GM12878 (cell line): ENCODE measurements around the gene TRAK2. TPM values are rescaled to one million over a fixed set of nuclear protein-coding genes. Genes with fewer than 3 reads are reported as not detected.
A peak's percentile ranks its signal among the peaks of the same experiment; 100 is the strongest.

Experiments
- ATAC-seq: fragments of 200-7000 bp; cut with Tn5 transposase; 3 replicates; pipeline ENCODE4 v1.9.1; 2020; ENCODE audit warnings: mild to moderate bottlenecking, moderate library complexity
- BruUV-seq: library from RNA; stranded (reverse); fragments of 400-500 nt; replicated peaks from 2 replicates; lab custom pipeline; 2021; lab: Mats Ljungman, UMichigan
- CTCF ChIA-PET: fragments of 300-600 bp; sonication (Branson Sonifier 250); formaldehyde crosslinking; extraction: SDS; loops from one replicate; lab custom pipeline; 2021; ENCODE audit warnings: inconsistent platforms; lab: Yijun Ruan, JAX
- POLR2A ChIA-PET: fragments of 350-600 bp; formaldehyde crosslinking; extraction: SDS; loops from one replicate; lab custom pipeline; 2021; ENCODE audit warnings: inconsistent platforms; lab: Charles Lee
- RAD21 ChIA-PET: fragments of 300-600 bp; sonication (Branson Sonifier 250); formaldehyde crosslinking; loops from one replicate; lab custom pipeline; 2023; ENCODE audit warnings: antibody characterized with exemption; ENCODE audit not compliant: unreplicated experiment; lab: Charles Lee
- SMC1A ChIA-PET: fragments of 300-600 bp; sonication (Branson Sonifier 250); formaldehyde crosslinking; loops from one replicate; lab custom pipeline; 2023; ENCODE audit not compliant: unreplicated experiment, uncharacterized antibody; lab: Charles Lee
- DNase-seq: peaks from one replicate; pipeline ENCODE4 v3.0.0-alpha.2; 2011; ENCODE audit warnings: low read depth, low spot score
- FAIRE-seq: peaks from 3 replicates; lab custom pipeline; 2011; peaks lifted over from hg19 to GRCh38; lab: Jason Lieb, UNC
- H2AFZ ChIP-seq: 2 replicates; pipeline ENCODE4 v1.6.0; 2011; ENCODE audit warnings: low read depth, low read length, control low read depth; ENCODE audit not compliant: control insufficient read depth
- H3K27ac ChIP-seq: 2 replicates; pipeline ENCODE4 v1.5.1; 2011; ENCODE audit warnings: control low read depth; ENCODE audit not compliant: control insufficient read depth, insufficient read depth
- H3K27me3 ChIP-seq, 2 experiments: replicated peaks in 1 of 2; 2 replicates each; pipeline versions ENCODE4 v1.6.0 to v1.6.1; 2011; ENCODE audit warnings: low read length in 1 of 2; ENCODE audit not compliant: control insufficient read depth in 2 of 2, insufficient read depth in 2 of 2
- H3K36me3 ChIP-seq, 2 experiments: 2 replicates each; pipeline ENCODE4 v1.5.1; 2011; ENCODE audit warnings: low read length in 1 of 2; ENCODE audit not compliant: control insufficient read depth in 2 of 2, insufficient read depth in 2 of 2
- H3K4me1 ChIP-seq: 2 replicates; pipeline ENCODE4 v1.6.1; 2011; ENCODE audit warnings: mild to moderate bottlenecking, low read length, moderate library complexity, mixed read lengths; ENCODE audit not compliant: control insufficient read depth, insufficient read depth
- H3K4me2 ChIP-seq: 2 replicates; pipeline ENCODE4 v1.6.0; 2011; ENCODE audit warnings: control low read depth; ENCODE audit not compliant: control insufficient read depth, insufficient read depth
- H3K4me3 ChIP-seq: fragments of 200-600 bp; sonication (generic); 2 replicates; pipeline ENCODE4 v1.5.1; 2016
- H3K79me2 ChIP-seq: 2 replicates; pipeline ENCODE4 v1.6.0; 2011; ENCODE audit warnings: low read length; ENCODE audit not compliant: control insufficient read depth, insufficient read depth
- H3K9ac ChIP-seq: 2 replicates; pipeline ENCODE4 v1.8.0; 2011; ENCODE audit warnings: low read length, control low read depth, mixed read lengths; ENCODE audit not compliant: control insufficient read depth, insufficient read depth
- H3K9me3 ChIP-seq: replicated peaks from 3 replicates; pipeline ENCODE4 v1.5.1; 2011; ENCODE audit warnings: mild to moderate bottlenecking, low read length; ENCODE audit not compliant: control insufficient read depth, insufficient read depth
- H4K20me1 ChIP-seq: 2 replicates; pipeline ENCODE4 v1.6.0; 2011; ENCODE audit not compliant: control insufficient read depth, insufficient read depth
- CREM ChIP-seq: IDR thresholded peaks from 2 replicates; pipeline ENCODE4 v1.6.1; 2014; ENCODE audit warnings: antibody characterized with exemption, low read depth
- CUX1 ChIP-seq: IDR thresholded peaks from 2 replicates; pipeline ENCODE4 v1.6.1; 2012; ENCODE audit warnings: improper control_type of control experiment, low read depth, low read length; ENCODE audit not compliant: insufficient replicate concordance
- DPF2 ChIP-seq: fragments of 450-650 bp; IDR thresholded peaks from 2 replicates; pipeline ENCODE4 v1.6.1; 2017; ENCODE audit warnings: mild to moderate bottlenecking
- ESRRA ChIP-seq: IDR thresholded peaks from 2 replicates; pipeline ENCODE4 v1.6.1; 2012; ENCODE audit warnings: mild to moderate bottlenecking, low read length, improper control_type of control experiment
- FOXK2 ChIP-seq: fragments of 450-650 bp; IDR thresholded peaks from 2 replicates; pipeline ENCODE4 v1.6.1; 2017; ENCODE audit warnings: mild to moderate bottlenecking, moderate library complexity
- RUNX3 ChIP-seq: IDR thresholded peaks from 2 replicates; pipeline ENCODE4 v1.6.1; 2012; ENCODE audit warnings: low read length, inconsistent platforms
- SPI1 ChIP-seq: IDR thresholded peaks from 2 replicates; pipeline ENCODE4 v1.6.1; 2011; ENCODE audit warnings: low read depth, mild to moderate bottlenecking, low read length, moderate library complexity, borderline replicate concordance; ENCODE audit not compliant: insufficient read depth
- TAF1 ChIP-seq: IDR thresholded peaks from 2 replicates; pipeline ENCODE4 v1.6.1; 2011; ENCODE audit warnings: mild to moderate bottlenecking, low read depth, low read length, borderline replicate concordance
- TARDBP ChIP-seq: IDR thresholded peaks from 2 replicates; pipeline ENCODE4 v1.6.1; 2016; ENCODE audit warnings: borderline replicate concordance
- TCF7 ChIP-seq: IDR thresholded peaks from 2 replicates; pipeline ENCODE4 v1.6.1; 2014; ENCODE audit warnings: antibody characterized with exemption, borderline replicate concordance
- ZNF384 ChIP-seq: IDR thresholded peaks from 2 replicates; pipeline ENCODE4 v1.6.1; 2012; ENCODE audit warnings: low read depth, mild to moderate bottlenecking, low read length, improper control_type of control experiment, borderline replicate concordance
- WGBS: methylation state at CpG from one replicate; pipeline ENCODE4 v1.1.6; 2016; ENCODE audit warnings: low lambda C conversion rate; ENCODE audit not compliant: insufficient replicate concordance, insufficient coverage; ENCODE audit errors: missing lambda C conversion rate; 5-methylcytosine and 5-hydroxymethylcytosine counted together
- in situ Hi-C: fragments of 300-500 bp; cut with MboI; formaldehyde crosslinking; loops from 9 replicates; pipeline ENCODE4 v1.14.3; 2018; ENCODE audit warnings: mixed read lengths
- intact Hi-C: fragments of 100-400 bp; cut with micrococcal nuclease; formaldehyde crosslinking; loops from one replicate; pipeline ENCODE4 v1.14.2; 2022; ENCODE audit not compliant: unreplicated experiment
- polyA plus RNA-seq, 11 experiments: library from polyadenylated mRNA; depleted of rRNA in 4 of 11; unstranded in 6 of 11; stranded (reverse) in 5 of 11; fragments of >200 nt; fragmentation: Nextera tagmentation in 4 of 11; fragmentation: Illumina TruSeq in 1 of 11; extraction: Ambion mirVana in 4 of 11; extraction: Trizol in 1 of 11; gene quantifications; 1 replicate in 1 of 11; 2 replicates in 10 of 11; pipeline versions ENCODE4 v1.2.1 to v1.2.3, GENCODE V29; 2011 to 2016; ENCODE audit warnings: inconsistent platforms in 2 of 11, missing spikeins in 2 of 11, low read depth in 1 of 11
- total RNA-seq, 4 experiments: library from RNA; depleted of rRNA in 3 of 4; stranded (reverse); fragments of >200 nt in 3 of 4; fragmentation: Illumina TruSeq in 1 of 4; extraction: Trizol in 1 of 4; gene quantifications; 2 replicates each; pipeline versions ENCODE4 v1.2.1 to v1.2.3, GENCODE V29; 2013 to 2021

TRAK2 gene
- total and polyA plus RNA-seq, 10 of the 15 experiments (the other 5 are each of a cell fraction or from before 2014, with no cell fraction given) = 5.2 to 20.0 (median 11.8) TPM

- ATAC-seq (peak; percentile 54; the same call in 2 of the 3 replicates), FAIRE-seq (no peak), DNase-seq (no peak)
- ChIA-PET SMC1A (interaction anchor here (1.3 to 2.8 kb wide), 2 partner anchors 10 to 145 kb away, joined by 3 to 10 read pairs; no protein-coding TSS in a partner anchor), CTCF (interaction anchor here (1.0 to 1.6 kb wide), 4 partner anchors 20 to 173 kb away, joined by 3 read pairs; no protein-coding TSS in a partner anchor), RAD21 (no interaction called here), POLR2A (interaction anchor here (1.1 kb wide), 1 partner anchor 19 kb away, joined by 3 read pairs; no protein-coding TSS in a partner anchor)
- in situ Hi-C loops = no loop called here
- no TSS peak for BruUV-seq
- Histone ChIP-seq H3K9ac (no peak overlapping the region), H3K9me3 (no peaks in the 10 kb centered on the region), H3K4me1 (no peaks in the 10 kb centered on the region), H2AFZ (no peak overlapping the region), H3K79me2 (no peaks in the 10 kb centered on the region)
- TF ChIP-seq FOXK2 = no peak
- peak; percentile 52; the same call in 1 of the 2 replicates for TF ChIP-seq RUNX3
- TF ChIP-seq ZNF384 = no peak
- no peak for TF ChIP-seq DPF2
- no peak for TF ChIP-seq ESRRA
- TF ChIP-seq, all 136 proteins: peak for 1
- no peak overlapping the region for H3K27ac ChIP-seq
- no peak overlapping the region for H3K4me3 ChIP-seq
- no peaks in the 10 kb centered on the region for H4K20me1 ChIP-seq
- H3K27me3 ChIP-seq = no peaks in the 10 kb centered on the region
- 76% methylated on average over 3 of the region's 3 CpGs for WGBS
- intact Hi-C loops = no loop called here
- H3K36me3 ChIP-seq = peaks cover 0 to 3% of the 10 kb centered on the region in 2 experiments; a peak in 1 of 4 replicates
- no peak overlapping the region for H3K4me2 ChIP-seq
These were observed 46.5 kb downstream of the TRAK2 start for GRCh38 chr2:201404699-201405280.

GRCh38 chr2:201403880-201404279 lies 47.4 kb downstream of the TRAK2 start:
- no peaks in the 10 kb centered on the region for H3K79me2 ChIP-seq
- no peak overlapping the region for H3K9ac ChIP-seq
- H3K27me3 ChIP-seq = no peaks in the 10 kb centered on the region
- 96% methylated on average over 3 of the region's 3 CpGs for WGBS
- no peak overlapping the region for H3K27ac ChIP-seq
- H2AFZ ChIP-seq = no peak overlapping the region
- ChIA-PET RAD21 (no interaction called here), SMC1A (interaction anchor here (1.8 to 2.8 kb wide), 3 partner anchors 9 to 48 kb away, joined by 6 to 10 read pairs (median 7); partner anchors contain the start of genes STRADB and TRAK2), CTCF (interaction anchor here (1.0 kb wide), 1 partner anchor 39 kb away, joined by 3 read pairs; no protein-coding TSS in a partner anchor), POLR2A (interaction anchor here (1.1 kb wide), 1 partner anchor 18 kb away, joined by 3 read pairs; no protein-coding TSS in a partner anchor)
- peaks cover 0 to 3% of the 10 kb centered on the region in 2 experiments; a peak in 1 of 4 replicates for H3K36me3 ChIP-seq
- H3K4me2 ChIP-seq = no peak overlapping the region
- intact Hi-C loops (no loop called here), in situ Hi-C loops (no loop called here)
- no peak for DNase-seq
- H4K20me1 ChIP-seq = no peaks in the 10 kb centered on the region
- H3K9me3 ChIP-seq = no peaks in the 10 kb centered on the region
- H3K4me3 ChIP-seq = no peak overlapping the region
- no peaks in the 10 kb centered on the region for H3K4me1 ChIP-seq
- ATAC-seq = no peak
- no TSS peak for BruUV-seq
- FAIRE-seq = no peak
- TF ChIP-seq TCF7 (no peak), TARDBP (no peak), CREM (no peak), CUX1 (no peak), TAF1 (no peak), SPI1 (no peak)
